SIG-M5 treated with dmso at 0.1 percent for 504 hours (cell line): ENCODE results near the gene ABHD6.
"Not testable (repeated sequence)": the region's sequence is repeated elsewhere in the genome, so short reads cannot be mapped to it uniquely, and the experiment has no call there.

Experiments used
- DNase-seq: peaks from one replicate; lab custom pipeline; 2025; ENCODE audit not compliant: unreplicated experiment; lab: John Stamatoyannopoulos, UW

The ABHD6 gene

DNA sequence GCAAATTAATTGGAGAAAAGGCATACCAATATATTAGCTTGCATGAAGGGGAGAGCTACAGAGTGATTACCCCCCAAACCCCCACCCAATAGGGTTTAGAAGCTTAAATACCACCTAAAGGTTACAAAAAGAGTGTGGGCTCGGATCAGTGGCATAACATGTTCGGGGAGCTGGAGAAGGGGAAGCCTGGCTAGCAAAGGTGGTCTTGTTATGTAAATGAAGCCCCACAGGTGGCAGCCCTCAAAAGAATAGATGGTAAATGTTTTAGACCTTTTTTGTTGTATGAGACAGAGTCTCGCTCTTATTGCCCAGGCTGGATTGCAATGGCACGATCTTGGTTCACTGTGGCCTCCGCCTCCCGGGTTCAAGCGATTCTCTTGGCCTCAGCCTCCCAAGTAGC is 84.2 kb downstream of the ABHD6 start:
- no peak for DNase-seq

DNA sequence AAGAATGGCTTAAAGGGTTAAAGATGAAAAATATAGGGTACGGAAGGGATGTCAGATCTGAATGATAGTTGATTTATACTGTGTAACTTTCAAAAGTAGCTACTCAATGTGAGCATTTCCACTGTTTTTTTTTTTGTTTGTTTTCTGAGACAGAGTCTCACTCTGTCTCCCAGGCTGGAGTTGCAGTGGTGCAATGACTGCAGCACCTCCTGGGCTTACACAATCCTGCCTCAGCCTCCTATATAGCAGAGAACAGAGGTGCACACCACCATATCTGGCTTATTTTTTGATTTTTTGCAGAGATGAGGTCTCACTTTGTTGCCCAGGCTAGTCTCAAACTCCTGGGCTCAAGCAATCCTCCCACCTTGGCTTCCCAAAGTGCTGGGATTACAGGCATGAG is 85.2 kb downstream of the ABHD6 start:
- no peak for DNase-seq

DNA sequence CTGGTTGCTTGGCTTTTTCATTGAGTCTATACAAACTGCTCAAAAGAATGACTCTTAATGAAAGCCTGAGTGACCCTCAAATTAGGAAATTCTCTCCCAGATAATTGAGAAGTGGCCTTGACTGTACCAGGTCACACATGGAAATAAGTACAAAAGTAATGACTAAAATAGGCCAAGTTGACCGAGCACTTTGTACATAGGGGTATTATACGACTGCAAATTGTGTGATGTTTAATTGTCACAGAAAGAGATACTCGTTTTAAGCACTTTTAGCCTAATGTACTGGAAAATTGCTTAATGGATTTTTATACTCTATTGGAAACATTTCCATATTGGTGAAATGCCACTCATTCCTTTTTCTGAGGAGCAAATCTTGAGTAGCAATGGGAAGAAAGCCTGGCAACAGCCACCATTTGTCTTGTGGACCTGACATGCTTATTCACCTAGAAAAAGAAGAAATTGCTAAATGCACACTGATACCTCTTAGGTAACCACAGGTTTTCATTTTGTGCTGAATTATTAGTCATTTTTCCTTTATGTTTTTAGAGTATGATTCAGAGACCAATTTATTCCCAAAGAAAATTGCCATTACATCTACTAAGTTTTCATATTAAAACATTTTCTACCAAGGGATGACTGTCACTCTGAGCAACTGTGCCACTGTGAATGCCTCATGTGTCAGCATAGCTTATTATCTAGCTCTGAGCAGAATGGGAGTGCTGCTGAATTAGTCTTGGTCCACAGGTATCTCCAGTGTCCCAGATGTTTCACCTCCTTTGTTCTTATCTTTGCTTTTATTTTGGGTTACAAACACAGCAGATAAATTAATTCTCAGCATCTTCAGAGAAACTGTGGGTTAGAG is 86.2 kb downstream of the ABHD6 start:
- no peak for DNase-seq

DNA sequence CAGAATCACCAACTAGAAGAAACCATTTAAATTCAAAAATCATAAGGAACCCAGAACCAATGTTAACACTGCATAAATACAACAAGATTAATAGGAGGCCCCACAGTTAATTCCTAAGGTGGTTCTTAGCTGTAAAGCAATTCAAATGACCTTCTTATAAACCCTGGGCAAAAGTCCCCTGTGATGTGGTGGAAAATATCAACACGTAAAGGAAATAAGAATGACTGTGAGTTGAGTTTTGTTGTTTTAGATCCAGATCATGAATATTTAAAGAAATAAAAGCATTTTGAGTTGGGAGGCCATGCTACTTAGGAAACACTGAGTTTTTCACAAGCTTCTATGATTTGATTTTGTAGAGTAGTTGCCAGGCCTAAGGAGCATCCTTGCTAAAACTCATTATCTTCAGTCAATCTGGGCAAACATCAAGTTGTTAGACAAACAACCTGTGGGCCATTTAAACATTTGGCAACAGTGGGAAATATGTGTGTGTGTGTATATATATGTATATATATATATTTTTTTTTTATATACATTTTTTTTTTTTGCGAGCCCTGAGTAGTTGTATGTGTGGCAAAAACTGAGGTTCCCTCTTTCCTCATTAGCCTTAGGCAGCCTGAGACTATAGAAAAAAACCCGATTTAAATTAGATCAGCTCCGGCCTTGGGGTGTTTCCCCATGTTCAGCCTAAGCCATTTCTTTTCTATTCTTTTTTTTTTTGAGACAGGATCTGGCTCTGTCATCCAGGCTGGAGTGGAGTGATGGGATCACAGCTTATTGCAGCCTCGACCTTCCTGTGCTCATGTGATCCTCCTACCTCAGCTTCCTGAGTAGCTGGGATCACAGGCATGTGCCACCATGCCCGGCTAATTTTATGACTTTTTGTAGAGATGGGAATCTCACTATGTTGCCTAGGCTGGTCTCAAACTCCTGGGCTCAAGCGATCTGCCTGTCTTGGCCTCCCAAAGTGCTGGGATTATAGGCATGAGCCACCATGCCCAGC is 87.1 kb downstream of the ABHD6 start:
- no peak for DNase-seq

DNA sequence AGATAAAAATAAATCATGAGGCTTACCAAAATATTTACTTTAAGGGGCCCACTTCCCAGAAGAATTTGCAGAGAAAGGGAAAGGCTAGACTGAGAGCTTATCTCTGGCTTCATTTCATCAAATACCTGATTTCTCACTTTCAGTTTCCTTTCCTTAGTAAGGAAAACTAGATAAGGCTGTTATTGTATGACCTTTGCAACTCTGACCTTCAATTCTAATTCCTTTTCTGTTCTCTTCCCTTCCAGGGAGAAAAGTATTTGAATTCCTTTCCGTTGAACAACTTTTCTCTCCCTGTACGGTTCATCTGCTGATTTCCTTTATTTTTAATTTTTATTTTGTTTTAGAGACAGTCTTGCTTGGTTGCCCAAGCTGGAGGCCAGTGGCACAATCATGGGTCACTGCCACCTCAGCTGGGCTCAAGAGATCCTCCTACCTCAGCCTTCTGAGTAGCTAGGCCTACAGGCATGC is 88.0 kb downstream of the ABHD6 start:
- DNase-seq: no peak

DNA sequence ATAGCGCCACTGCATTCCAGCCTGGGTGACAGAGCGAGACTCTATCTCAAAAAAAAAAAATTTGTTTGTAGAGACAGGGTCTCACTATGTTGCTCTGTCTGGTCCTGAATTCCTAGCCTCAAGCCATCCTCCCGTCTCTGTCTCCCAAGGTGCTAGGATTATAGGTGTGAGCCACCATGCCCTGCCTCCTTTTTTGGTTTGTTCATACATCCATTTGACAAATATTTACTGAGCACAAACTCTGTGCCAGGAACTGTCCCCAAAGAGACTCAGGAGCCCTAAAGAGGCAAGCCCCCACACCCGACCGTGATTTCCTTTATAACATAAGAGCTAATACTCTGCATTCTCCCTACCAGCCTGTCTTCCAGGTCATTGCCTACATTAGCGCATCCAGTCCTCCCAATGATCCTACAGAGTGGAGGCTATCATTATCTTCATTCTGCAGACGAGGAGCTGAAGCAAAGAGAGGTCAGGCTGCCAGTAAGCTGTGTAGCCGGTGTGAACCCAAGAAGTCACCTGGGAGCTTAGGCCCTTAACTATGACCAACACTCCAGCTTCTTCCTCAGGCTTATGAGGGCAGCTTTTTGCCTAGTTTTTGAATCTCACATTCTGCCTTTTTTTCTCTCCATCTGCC is 88.8 kb downstream of the ABHD6 start:
- no peak for DNase-seq

DNA sequence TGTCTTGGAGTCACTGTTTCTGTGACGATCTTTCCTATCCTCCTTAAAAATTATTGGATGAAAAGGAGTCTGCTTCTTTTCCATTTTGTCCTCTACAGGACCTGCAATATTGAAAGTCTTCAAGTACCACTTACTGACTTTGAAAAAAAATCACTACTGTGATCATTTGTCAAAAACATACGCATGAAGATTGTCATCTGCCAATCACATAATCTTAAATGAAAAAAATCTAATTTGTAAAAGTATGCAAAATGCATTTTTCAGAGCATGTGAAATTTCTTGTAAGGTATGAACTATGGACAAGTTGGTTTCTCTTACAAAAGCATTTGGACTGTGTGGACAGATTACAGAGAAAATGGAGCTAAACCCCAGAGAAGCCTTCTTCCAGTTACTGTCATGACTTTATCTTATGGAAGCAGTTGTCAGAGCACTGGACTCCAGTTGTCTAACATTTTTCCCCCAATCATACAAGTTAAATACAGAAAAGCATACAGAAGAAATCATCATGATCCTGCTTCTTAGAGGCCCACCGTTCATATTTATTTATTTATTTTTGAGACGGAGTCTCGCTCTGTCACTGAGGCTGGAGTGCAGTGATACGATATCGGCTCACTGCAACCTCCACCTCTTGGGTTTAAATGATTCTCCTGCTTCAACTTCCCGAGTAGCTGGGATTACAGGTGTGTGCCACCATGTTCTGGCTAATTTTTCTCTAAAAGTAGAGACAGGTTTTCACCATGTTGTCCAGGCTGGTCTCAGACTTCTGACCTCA is 91.7 kb downstream of the ABHD6 start:
- DNase-seq: no peak

DNA sequence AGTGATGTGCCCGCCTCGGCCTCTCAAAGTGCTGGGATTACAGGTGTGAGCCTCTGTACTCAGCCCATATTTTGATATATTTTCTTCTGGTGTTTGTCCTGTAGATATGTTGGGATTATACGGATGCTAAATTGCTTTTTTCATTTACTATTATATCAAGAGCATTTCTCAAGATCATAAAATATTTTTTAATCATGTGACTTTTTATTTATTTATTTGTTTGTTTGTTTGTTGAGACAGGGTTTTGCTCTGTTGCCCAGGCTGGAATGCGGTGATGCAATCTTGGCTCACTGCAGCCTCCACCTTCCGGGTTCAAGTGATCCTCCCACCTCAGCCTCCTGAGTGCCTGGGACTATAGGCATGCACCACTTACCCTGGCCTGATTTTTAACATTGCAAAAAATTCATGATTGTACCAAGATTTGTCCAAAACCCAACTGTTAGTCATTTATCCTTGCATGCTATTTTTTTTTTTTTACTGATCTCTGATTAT is 92.4 kb downstream of the ABHD6 start:
- DNase-seq: no peak

DNA sequence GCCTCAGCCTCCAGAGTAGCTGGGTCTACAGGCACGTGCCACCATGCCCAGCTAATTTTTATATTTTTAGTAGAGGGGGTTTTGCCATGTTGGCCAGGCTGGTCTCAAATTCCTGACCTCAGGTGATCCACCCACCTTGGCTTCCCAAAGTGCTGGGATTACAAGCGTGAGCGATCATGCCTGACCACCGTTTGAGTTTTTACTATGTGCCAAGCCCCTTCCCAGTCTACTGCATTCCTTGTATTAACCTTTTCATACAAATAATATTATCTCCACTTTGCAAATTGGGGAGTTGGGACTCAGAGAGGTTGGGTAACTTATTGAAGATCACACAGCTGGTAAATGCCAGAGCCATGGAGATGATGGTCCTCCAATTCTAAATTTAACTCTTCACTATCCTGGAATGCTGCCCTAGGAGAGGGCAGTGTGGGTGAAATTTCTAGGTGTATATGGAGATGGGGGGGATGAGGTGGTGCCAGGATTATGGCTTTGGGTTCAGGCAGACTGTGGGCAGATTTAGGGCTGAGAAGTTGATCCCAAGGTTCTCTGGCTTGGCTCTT is 94.1 kb downstream of the ABHD6 start:
- no peak for DNase-seq

DNA sequence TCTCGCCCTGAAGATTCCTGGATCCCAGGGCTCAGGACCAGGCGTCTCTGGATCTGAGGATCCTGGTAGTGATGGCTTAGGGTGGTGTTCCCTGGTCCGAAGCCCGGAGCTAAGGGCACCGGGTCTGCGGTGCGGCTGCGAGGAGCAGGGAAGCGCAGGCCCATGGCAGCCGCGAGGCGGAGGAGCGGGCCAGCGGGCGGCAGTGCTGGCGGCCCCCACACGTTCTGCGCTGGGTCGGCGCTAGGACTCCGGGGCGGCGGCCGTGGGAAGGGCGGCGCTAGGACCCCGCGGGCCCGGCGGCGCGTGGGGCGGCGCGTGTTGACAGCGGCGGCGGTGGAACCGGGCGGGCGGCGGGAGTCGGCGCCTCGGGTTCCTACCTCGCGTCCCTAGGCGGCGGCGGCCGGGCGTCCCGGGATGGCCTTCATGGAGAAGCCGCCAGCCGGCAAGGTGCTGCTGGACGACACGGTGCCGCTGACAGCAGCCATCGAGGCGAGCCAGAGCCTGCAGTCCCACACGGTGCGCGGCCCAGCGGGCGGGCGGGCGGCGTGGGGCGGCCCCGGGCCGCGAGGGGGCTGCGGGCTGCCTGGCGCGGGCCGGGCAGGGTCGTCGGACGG is 95.1 kb downstream of the ABHD6 start, which contains the start of gene PXK:
Gene PXK, plus strand, starts transcription at position 318 of the 614 bp plus-strand sequence. Its CDS starts 97 bp downstream, at position 415.
- DNase-seq: peak; percentile 71

DNA sequence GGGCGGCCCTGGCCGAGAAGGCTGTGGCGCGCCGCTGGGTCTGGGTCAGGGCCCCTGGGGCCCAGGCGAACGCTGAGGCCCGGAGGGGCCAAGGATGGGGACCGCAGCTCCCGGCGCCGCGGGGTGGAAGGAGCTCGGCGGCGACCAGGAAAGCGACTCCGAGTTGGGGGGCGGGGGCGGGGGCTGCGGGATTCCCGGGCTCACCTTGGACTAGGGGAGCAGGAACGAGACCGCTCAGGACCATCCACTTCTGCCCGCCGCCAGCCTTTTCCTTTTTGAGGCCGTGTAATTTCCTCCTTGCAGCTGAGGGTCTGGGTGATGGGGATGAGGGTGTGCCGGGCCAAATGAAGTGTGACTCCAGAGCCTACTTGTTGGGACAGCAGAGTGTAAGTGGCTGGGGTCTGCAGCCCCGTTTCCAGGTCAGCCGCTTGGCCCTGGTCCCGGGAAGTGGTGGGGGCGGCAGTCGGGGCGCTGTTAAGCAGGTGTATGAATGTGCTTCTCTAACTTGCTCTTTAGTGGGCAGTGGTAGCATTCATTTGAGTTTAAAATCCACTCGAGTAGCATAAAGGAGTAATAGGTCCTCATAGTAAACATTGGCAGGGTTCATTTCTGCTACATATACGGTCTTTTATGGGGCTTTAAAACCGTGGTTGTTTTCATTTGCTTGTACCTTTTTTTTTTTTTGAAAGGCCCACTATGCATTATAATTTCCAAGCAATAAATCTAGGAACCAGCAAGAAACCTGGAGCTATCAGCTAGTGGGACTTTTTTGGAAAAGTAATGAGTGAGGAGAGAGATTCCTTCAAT is 95.8 kb downstream of the ABHD6 start:
- DNase-seq: peak; percentile 30

DNA sequence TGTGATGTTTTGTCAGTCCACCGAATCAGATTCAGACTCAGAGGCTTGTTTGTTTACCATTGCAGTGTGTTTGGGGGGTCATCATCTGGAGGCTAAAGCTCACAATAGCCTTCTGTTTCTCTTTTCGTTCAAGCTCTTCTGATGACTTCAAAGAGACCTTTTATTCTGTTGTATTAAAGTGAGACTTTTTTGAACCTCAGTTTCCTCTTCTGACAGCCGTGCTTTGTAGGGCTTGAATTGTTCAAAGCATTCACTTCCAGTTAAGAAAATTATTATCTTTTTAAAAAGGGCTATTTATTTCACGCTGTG is 96.4 kb downstream of the ABHD6 start:
- no peak for DNase-seq

DNA sequence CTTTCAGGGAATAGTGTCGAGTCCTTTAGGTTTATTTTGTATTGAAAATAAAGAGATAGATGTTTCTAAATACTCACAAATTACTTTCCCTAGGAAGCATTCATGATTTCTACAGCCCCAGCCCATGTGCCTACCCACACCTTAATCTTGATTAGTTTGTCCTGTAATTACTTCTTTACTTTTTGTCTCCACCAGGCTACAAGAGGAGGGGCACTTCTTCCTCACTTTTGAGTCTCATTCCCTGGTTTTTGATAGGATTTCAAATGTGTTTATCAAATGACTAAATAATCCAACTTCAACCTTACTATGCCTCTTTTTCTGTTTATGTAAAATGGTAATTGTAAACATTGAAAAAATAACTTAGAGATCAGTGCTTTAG is 96.9 kb downstream of the ABHD6 start:
- no peak for DNase-seq

DNA sequence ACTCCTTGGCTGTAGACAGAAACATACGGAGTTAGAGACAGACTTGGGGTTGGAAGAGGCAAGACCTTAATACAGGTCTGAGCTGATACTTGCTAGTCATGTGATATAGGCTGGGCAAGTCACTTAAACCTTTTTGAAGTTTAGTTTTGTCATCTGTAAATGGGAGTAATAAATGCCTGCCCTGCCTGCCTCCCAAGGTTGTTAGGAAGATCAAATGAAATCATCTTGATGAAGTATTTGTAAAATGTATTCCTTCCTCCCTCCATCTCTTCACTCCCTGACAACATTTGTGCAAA is 98.0 kb downstream of the ABHD6 start:
- peak; percentile 86 for DNase-seq

DNA sequence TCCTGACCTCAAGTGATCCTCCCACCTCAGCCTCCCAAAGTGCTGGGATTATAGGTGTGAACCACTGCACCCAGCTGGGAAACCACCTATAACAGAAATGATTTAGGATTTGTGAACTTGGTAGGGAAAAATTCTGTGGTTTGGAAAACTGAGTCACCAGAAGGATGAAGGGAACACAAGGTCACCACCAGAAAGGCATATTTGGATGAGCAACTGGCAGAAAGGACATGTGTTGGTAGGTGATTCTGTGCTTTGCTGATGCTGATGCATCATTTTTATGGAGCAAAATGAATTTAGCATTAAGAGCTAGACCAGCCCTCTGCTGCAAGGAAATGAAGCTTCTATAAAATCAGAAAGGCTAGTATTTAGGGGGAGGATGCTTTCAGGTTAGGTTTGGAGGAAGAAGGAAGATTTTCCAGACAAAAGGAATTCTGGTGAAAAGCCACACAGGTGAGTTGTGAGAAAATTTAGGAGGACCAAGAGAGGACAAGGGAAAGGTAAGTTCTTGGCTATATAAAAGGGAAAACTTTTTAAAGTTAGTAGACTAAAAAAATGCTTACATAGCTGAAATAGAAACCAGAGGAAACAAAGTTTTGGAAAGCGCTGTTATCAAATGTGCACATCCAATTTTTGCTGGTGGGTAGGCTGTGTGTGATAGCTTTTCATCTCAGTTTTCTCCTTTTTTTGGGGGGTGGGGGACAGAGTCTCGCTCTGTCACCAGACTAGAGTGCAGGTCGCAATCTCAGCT is 98.7 kb downstream of the ABHD6 start:
- DNase-seq: no peak

DNA sequence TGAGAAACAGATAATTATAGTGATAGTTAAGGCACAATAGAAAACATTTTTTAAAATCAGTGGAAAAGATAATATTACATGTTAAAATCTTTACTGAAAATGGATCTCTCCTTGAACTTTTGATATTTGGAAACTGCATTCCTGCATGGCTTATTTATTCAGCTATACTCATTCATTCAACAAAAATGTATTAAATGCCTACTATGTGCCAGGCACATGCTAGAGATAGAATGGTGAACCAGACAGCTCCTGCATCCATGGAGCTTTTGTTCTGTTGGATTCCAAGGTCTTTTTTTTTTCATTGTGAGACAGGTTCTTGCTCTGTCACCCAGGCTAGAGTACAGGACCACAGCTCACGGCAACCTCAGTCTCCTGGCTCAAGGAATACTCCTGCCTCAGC is 99.6 kb downstream of the ABHD6 start:
- no peak for DNase-seq

DNA sequence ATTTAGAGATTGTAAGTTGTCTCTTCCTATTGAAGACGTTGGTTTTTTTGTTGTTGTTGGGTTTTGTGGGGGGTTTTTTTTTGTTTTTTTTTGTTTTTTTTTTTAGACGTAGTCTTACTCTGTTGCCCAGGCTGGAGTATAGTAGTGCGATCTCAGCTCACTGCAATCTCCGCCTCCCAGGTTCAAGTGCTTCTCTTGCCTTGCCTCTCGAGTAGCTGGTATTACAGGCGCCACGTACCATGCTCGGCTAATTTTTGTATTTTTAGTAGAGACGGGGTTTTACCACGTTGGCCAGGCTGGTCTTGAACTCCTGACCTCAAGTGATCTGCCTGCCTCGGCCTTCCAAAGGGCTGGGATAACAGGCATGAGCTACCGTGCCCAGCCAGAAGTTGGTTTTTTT is 101.6 kb downstream of the ABHD6 start:
- DNase-seq: not testable (repeated sequence)

DNA sequence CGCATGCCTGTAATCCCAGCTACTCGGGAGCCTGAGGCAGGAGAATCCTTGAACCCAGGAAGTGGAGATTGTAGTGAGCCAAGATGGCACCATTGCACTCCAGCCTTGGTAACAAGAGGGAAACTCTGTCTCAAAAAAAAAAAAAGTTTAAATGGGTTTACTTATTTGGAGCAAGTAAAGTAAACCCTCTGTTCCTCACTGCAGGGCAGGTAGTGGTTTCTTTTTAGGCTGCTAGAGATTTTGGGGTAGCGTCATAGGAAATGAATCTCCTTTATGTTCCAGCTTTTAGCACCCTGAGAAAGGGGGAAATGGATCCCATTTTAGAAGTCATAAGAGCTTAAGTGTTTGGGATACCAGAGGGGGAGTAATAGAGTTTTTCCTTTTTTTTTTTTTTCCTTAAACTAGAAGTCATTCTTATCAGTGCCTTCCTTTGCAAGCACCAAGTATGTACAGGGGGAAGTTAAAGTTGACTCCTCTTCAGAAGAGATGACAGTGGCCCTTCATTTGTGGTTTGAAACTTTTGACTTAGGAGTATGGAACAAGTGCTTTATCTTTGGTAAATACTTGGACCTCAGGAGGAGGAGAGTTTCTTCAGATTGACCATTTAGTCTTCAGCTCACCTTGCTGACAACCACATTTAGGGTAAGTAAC is 103.1 kb downstream of the ABHD6 start:
- peak; percentile 42 for DNase-seq
